Calu3 (cell line): ENCODE measurements around the gene LUZP2. TPM values are rescaled to one million over a fixed set of nuclear protein-coding genes. Genes with fewer than 3 reads are reported as not detected.
"Not testable (repeated sequence)": the region's sequence is repeated elsewhere in the genome, so short reads cannot be mapped to it uniquely, and the experiment has no call there.

Source experiments
- BruUV-seq: library from RNA; stranded (reverse); fragments of 400-500 nt; replicated peaks from 2 replicates; lab custom pipeline; 2021; lab: Mats Ljungman, UMichigan
- CTCF ChIA-PET: fragments of 300-600 bp; sonication (Branson Sonifier 250); formaldehyde crosslinking; loops from one replicate; lab custom pipeline; 2022; ENCODE audit warnings: antibody characterized with exemption; lab: Charles Lee
- DNase-seq: peaks from one replicate; pipeline ENCODE4 v3.0.0; 2022
- H3K27ac Mint-ChIP-seq: one replicate; pipeline ENCODE4 v1.8.0; 2022; ENCODE audit warnings: mixed read lengths; ENCODE audit not compliant: unreplicated experiment
- H3K27me3 Mint-ChIP-seq: one replicate; pipeline ENCODE4 v1.8.0; 2022; ENCODE audit warnings: mixed read lengths; ENCODE audit not compliant: unreplicated experiment
- H3K36me3 Mint-ChIP-seq: one replicate; pipeline ENCODE4 v1.8.0; 2022; ENCODE audit warnings: mild to moderate bottlenecking, moderate library complexity, mixed read lengths; ENCODE audit not compliant: insufficient read depth, unreplicated experiment
- H3K4me1 Mint-ChIP-seq: one replicate; pipeline ENCODE4 v1.8.0; 2022; ENCODE audit warnings: mild to moderate bottlenecking, low read depth, mixed read lengths; ENCODE audit not compliant: unreplicated experiment
- H3K4me3 Mint-ChIP-seq: one replicate; pipeline ENCODE4 v1.8.0; 2022; ENCODE audit warnings: mild to moderate bottlenecking, low read depth, moderate library complexity, mixed read lengths; ENCODE audit not compliant: unreplicated experiment
- H3K9me3 Mint-ChIP-seq: one replicate; pipeline ENCODE4 v1.8.0; 2022; ENCODE audit warnings: low read depth, mixed read lengths; ENCODE audit not compliant: unreplicated experiment
- CTCF ChIP-seq: fragments of 200-600 bp; IDR thresholded peaks from one replicate; pipeline ENCODE4 v1.8.0; 2022; ENCODE audit warnings: antibody characterized with exemption; ENCODE audit not compliant: unreplicated experiment
- intact Hi-C: fragments of 100-400 bp; cut with micrococcal nuclease; formaldehyde crosslinking; loops from one replicate; pipeline ENCODE4 v1.10.0; 2022; ENCODE audit not compliant: unreplicated experiment
- total RNA-seq: library from RNA; stranded (reverse); gene quantifications from 2 replicates; pipeline ENCODE4 v1.2.3, GENCODE V29; 2022

LUZP2 gene
- total RNA-seq, 1 experiment from 2014 or later = 0.73 TPM

- no peak overlapping the region for H3K27ac Mint-ChIP-seq
- intact Hi-C loops = no loop called here
- no peaks in the 10 kb centered on the region for H3K36me3 Mint-ChIP-seq
- peaks cover 3% of the 10 kb centered on the region for H3K9me3 Mint-ChIP-seq
- H3K27me3 Mint-ChIP-seq = no peaks in the 10 kb centered on the region
- no peak overlapping the region for H3K4me3 Mint-ChIP-seq
- DNase-seq = no peak
- TF ChIP-seq CTCF = no peak
- BruUV-seq = no TSS peak
- CTCF ChIA-PET = no interaction called here
- no peaks in the 10 kb centered on the region for H3K4me1 Mint-ChIP-seq
Observed at GRCh38 chr11:24880962-24881361, 384.1 kb downstream of the LUZP2 start.

- no peaks in the 10 kb centered on the region for H3K9me3 Mint-ChIP-seq
Observed at GRCh38 chr11:24885580-24886173, 388.8 kb downstream of the LUZP2 start.

GRCh38 chr11:24886880-24887619 lies 390.2 kb downstream of the LUZP2 start:
- no peaks in the 10 kb centered on the region for H3K4me1 Mint-ChIP-seq
- TF ChIP-seq CTCF = no peak
- no TSS peak for BruUV-seq
- intact Hi-C loops = no loop called here
- no peak overlapping the region for H3K4me3 Mint-ChIP-seq
- H3K36me3 Mint-ChIP-seq = no peaks in the 10 kb centered on the region
- CTCF ChIA-PET = no interaction called here
- H3K27ac Mint-ChIP-seq = no peak overlapping the region
- H3K27me3 Mint-ChIP-seq = no peaks in the 10 kb centered on the region
- no peaks in the 10 kb centered on the region for H3K9me3 Mint-ChIP-seq
- no peak for DNase-seq

More at GRCh38 chr11:24885580-24886173, 388.8 kb downstream of the LUZP2 start:
- no peak overlapping the region for H3K27ac Mint-ChIP-seq
- no peak for DNase-seq
- no peaks in the 10 kb centered on the region for H3K36me3 Mint-ChIP-seq
- no TSS peak for BruUV-seq
- intact Hi-C loops = no loop called here
- H3K27me3 Mint-ChIP-seq = no peaks in the 10 kb centered on the region
- H3K4me1 Mint-ChIP-seq = no peaks in the 10 kb centered on the region
- H3K4me3 Mint-ChIP-seq = no peak overlapping the region
- CTCF ChIA-PET = no interaction called here
- no peak for TF ChIP-seq CTCF

GRCh38 chr11:24890426-24890825 lies 393.6 kb downstream of the LUZP2 start:
- Mint-ChIP-seq H3K27me3 (no peaks in the 10 kb centered on the region), H3K4me3 (no peak overlapping the region), H3K4me1 (no peaks in the 10 kb centered on the region), H3K36me3 (no peaks in the 10 kb centered on the region), H3K27ac (no peak overlapping the region), H3K9me3 (no peaks in the 10 kb centered on the region)
- CTCF ChIA-PET = no interaction called here
- TF ChIP-seq CTCF = no peak
- no TSS peak for BruUV-seq
- no peak for DNase-seq
- intact Hi-C loops = no loop called here

- H3K4me3 Mint-ChIP-seq, BruUV-seq, CTCF ChIA-PET, H3K9me3 Mint-ChIP-seq, DNase-seq, H3K4me1 Mint-ChIP-seq, H3K27ac Mint-ChIP-seq, H3K36me3 Mint-ChIP-seq, H3K27me3 Mint-ChIP-seq, intact Hi-C loops: not testable (repeated sequence)
Observed at GRCh38 chr11:24891845-24892492, 395.1 kb downstream of the LUZP2 start.
